Measurements from ENCODE around the gene PARG.
A peak's percentile ranks its signal among the peaks of the same experiment; 100 is the strongest.
"Not testable (repeated sequence)": the region's sequence is repeated elsewhere in the genome, so short reads cannot be mapped to it uniquely, and the experiment has no call there.

The PARG gene

DNA sequence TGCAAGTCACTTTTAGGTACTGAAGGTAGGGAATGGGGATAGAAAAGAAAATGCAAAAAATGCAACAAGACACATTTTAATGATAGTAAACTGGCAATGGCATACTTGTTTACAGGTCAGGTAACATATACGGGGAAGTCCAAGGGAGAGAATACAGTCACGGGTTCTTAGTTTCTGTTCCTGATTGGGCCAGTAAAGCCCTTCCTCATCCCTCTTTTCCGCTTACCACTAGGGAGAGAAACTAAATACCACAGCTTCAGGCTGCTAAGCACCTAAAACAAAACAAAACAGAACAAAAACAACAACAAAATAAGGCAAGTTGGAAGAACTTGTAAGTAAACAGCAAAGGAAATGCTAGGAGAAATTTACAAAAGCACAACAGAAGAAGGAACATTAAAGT lies 114.5 kb downstream of the PARG start:
- no peak for DNase-seq (ENCODE audit: low spot score)

DNA sequence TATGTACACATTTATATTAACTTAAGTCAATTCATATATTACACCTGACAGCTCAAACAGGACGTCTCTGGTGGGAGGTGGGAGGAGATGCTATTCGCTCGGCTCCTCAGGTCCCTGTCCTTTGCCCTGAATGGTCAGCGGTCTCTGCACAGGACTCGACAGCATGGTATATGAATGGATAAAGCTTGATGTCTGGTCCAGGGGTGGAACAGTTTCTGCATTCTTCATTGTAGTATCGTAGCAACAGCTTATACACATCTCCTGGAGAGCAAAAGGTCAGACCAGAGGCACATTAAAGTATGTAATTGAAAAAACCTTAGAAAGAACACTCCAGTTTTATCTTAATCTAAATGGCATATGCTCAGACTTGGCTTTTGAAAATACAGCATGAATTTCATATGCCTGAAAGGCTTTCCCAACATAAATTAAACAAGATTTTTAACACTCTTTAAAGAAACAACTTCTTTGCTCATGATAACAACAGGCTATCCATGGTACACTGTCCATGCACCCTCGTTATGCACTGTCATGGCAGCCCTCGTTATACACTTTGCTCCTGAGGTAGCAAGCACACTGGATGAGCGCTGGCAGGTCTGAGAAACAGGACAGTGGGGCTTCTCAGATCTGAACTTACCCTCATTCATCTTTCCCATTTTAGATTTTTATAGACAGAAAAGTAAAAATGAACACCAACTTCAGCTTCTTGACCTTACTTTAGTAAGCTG lies 122.4 kb downstream of the PARG start:
- DNase-seq (ENCODE audit: low spot score), result no peak

DNA sequence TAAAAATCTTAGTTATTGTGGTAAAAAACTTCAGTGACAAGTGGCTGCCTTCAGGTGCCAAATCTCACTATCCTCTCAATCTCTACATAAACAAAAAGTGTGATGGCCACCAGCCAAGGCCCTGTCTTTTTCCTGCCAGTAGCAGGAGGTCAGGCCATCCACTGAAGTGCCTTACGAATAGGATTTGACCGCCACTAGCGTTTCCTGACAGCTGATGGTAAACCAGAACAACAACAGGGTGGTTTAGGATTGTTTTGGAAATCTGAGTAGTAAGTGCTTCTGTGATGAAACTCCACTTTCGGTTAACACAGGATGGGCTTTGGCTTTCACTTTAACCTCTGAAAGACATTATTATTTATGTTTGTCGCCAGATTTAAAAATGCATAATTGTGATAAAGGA lies 124.0 kb downstream of the PARG start:
- no peak for DNase-seq (ENCODE audit: low spot score)

DNA sequence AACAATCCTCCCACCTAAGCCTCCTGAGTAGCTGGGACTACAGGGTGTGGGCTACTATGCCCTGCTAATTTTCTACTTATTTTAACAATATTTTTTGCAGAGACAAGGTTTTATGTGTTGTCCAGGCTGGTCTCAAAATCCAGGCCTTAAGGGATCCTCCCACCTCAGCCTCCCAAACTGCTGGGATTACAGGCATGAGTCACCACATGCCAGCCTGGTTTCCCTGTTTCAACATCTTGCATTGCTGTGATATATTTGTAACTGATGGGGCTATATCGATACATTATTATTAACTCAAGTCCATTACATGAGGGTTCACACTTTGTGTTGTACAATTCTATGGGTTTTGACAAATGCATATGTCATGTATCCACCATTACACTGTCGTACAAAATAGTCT lies 137.8 kb downstream of the PARG start:
- DNase-seq (ENCODE audit: low spot score), result no peak

DNA sequence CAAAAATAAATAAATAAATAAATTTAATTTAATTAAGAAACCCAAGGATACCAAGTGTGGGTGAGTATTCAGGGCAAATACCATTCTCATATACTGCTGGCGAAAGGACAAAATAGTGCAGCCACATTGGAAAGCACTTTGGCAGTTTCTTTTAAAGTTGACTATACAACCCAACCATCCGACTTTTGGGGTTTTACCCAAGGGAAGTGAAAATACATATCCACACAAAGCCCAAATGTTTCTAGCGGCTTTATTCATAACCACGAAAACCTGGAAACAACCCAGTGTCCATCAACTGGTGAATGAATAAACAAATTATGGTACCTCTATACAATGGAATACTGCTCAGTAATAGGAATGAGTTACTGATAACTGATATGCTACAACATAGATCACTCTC lies 143.6 kb downstream of the PARG start:
- DNase-seq (ENCODE audit: low spot score), result no peak

DNA sequence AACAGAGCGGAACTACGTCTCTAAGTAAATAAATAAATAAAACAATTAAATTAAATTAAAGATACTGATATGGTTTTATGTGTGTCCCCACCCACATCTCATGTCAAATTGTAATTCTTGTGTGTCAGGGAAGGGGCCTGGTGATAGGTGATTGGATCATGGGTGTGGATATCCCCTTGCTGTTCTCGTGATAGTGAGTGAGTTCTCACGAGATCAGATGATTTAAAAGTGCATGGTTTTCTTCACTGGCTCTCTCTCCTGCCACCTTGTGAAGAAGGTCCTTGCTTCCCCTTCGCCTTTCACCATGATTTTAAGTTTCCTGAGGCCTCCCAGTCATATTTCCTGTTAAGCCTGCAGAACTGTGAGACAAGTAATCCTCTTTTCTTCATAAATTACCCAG lies 150.7 kb downstream of the PARG start:
- no peak for DNase-seq (ENCODE audit: low spot score)

DNA sequence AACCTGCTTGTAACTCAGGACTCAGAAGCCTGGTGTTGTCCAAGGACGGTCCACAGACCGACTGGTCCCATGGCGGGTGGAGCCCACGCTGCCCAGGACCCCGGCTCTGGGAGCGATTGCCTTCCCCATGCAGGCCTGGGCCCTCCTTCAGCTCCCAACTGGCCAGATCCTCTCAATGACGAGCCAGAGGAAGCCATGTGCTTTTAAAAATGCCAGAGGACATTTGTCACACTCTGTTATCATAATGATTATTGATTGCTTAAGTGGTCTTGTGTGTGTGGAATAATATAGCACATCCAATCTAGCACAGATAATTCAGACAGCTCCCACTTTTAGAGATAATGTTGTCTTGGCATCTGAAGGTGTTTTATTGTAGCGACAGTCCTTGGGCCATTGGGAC lies 157.1 kb downstream of the PARG start:
- DNase-seq (ENCODE audit: low spot score), result no peak

DNA sequence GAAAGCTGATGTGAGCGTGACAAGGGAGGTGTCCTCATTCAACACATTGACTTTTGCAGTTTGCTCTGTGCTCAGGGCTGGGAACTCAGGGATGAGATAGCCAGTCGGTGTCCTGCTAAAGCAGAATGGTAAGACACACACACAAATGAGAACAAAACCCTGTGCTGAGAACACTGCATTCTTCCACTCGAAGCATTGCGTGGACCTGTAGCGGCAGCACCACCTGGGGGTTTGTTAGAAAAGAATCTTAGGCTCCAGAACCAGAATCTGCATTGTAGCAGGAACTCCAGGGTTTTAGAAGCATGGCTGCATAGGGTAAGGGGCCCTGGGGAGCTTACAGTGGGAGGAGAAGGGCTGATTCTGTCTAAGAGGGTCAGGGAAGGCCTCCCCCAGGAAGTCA lies 158.2 kb downstream of the PARG start:
- DNase-seq (ENCODE audit: low spot score), result peak; percentile 46

DNA sequence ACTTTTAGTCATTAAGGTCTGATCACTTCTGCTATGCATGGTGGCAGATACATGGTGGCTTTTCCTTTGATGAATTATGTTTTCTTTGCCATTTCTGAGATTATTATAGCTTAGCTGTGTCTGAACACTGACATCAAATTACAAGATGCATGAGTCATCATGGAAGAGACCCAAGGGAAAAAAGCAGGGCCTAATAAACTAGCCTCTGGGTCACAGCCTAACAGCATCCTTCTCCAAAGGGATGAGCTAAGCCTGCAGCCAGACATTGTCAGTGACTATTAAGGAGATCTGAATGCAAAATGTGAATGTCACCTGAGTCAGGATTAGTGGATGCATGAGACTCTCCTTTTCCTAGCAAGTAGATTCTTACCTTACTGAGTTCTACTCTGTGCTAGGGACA lies 160.6 kb downstream of the PARG start:
- no peak for DNase-seq (ENCODE audit: low spot score)

DNA sequence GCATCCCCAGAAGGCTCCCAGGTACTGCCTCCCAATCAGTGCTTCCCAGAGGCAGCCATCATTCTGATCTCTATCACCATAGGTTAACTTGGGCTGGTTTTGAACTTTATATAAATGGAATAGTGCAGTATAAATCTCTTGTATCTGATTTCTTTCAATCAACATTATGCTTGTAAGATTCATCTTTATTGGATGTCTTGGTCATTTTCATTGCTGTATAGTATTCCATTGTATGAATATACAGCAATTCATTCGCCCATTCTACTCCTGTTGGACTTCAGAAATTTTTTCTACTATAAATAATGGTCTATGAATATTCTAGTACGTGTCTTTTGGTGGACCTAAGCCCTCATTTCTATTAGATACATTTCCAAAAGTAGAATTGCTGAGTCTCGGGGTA lies 163.6 kb downstream of the PARG start:
- DNase-seq (ENCODE audit: low spot score), result no peak

DNA sequence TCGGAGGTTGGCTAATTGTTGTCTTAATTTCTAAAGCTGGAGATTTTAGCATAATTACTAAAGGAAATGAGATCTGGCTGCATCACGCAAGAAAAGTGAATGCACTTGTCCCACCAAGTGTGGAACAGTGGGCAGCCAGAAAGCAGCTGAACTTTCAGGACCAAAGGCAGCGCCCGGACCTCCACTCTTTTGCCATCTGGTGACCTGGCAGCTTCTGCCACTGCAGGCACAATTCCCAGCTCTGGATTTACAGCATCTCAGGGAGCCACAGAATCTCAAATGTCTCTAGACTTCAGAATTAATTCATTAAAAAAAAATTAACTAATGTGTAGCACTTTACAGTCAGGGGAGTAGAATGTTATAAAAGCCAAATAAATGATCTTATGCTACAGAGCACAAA lies 165.0 kb downstream of the PARG start:
- DNase-seq (ENCODE audit: low spot score), result no peak

DNA sequence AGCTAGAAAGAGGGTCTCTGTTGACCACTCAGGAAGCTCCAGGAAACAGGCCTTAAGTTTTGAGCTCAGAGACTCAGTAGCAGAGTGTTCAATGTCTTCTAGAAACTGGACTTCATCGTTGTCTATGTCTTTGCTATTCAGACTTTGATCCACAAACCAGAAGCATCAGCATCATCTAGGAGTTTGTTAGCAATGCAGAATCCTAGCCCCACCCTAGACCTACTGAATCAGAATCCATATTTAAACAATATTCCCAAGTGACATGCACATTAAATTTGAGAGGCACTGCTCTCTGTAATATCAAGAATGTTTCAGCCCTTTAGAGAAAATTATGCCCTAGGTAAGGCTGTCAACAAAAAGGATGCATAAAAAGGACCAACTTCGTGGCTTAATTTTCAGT lies 166.8 kb downstream of the PARG start:
- no peak for DNase-seq (ENCODE audit: low spot score)

DNA sequence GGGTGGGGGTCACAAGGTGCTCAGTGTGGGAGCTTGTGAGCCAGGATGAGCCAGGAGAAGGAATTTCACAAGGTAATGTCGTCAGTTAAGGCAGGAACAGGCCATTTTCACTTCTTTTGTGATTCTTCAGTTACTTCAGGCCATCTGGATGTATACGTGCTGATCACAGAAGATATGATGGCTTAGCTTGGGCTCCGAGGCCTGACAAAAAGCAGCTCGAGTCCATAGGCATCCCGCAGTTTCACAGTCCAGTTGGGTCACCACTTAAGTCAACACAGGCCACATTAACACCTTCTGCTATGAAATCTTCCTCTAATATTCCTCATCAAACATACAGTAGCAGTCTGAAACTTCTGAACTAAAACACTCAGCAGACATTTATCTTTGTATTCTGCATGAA lies 168.9 kb downstream of the PARG start:
- DNase-seq (ENCODE audit: low spot score), result not testable (repeated sequence)

DNA sequence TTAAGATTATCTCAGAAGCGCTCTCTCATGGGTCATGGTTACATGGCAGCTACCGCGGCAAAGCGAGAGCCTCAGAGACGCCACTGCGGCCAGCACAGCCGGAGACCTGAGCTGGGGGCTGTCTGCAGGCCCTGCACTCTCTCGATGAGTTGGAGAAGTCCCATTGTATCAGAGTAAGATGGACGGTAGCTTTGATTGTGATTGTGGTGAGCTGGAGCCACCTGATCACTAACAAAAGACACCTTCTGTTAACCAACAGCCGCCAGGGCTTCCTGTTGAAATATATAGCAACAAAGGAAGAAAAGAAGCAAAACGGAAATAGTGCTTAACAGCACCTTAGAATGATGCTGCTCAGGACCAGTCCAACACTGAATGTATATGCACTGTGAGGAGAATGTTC lies 170.8 kb downstream of the PARG start:
- DNase-seq (ENCODE audit: low spot score), result not testable (repeated sequence)

DNA sequence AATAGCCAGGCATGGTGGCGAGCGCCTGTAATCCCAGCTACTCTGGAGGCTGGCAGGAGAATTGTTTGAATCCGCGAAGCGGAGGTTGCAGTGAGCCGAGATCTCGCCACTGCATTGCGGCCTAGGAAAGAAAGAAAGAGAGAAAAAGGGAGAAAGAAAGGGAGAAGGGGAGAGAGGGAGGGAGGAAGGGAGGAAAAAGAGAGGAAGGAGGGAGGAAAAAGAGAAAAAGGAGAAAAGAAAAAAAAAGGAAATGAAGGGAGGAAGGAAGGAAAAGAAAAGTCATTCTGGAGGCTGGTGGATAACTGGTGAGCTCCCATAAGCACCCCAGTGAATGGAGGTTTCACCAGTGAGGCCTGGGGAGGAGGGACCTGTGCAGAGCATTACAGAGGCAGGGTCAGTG lies 172.1 kb downstream of the PARG start:
- no peak for DNase-seq (ENCODE audit: low spot score)

DNA sequence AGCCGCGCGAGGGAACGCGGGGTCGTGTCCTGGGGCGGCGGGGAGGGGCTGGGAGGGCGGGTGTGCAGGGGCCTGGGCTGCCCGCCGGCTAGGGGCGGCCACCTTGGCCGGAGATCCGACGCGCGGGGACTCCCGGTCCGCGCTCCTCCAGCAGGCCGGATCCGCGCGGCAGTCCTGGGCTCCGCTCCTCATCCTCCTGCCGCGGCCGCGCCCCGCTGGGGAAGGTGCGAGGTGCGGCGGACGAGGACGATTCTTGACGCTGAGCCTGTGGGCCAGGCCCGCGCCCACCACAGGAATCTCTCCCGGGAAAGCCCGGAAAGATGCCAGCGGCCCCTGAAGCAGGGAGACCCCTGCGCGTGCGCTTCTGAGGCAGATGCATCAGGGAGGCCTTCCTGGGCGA lies 173.1 kb downstream of the PARG start:
- peak; percentile 34 for DNase-seq (ENCODE audit: low spot score)

DNA sequence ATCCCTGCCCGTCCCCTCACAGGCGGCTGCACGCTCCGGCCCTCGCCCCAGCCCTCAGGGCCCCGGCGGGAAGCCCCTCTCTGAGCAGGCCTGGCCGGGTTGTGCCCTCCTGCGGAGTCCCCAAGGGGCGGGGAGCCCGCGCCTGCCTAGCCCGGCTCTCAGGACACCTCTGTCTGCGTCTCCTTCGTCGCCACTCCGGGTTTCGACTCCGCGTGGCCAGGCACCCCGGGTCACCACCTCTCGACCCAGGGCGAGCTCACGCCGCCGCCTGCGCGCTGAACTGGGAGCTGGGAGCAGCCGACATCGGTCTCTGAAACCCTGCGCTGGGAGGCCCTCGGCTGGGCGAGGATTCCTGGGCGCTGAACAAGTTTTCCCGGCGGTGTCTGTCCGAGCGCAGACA lies 173.5 kb downstream of the PARG start:
- peak; percentile 32 for DNase-seq (ENCODE audit: low spot score)
